GM12891 (cell line): ENCODE data around the gene ZNF425.
"Not testable (repeated sequence)": the region's sequence is repeated elsewhere in the genome, so short reads cannot be mapped to it uniquely, and the experiment has no call there.

ENCODE experiments used
- DNase-seq: peaks from one replicate; pipeline ENCODE4 v3.0.0; 2011; ENCODE audit warnings: low spot score; ENCODE audit not compliant: insufficient read length
- FAIRE-seq: peaks from 2 replicates; lab custom pipeline; 2011; peaks lifted over from hg19 to GRCh38; lab: Jason Lieb, UNC
- PAX5 ChIP-seq: IDR thresholded peaks from 2 replicates; pipeline ENCODE4 v1.6.1; 2011; ENCODE audit warnings: low read length, moderate library complexity, mild to moderate bottlenecking; ENCODE audit not compliant: insufficient read depth, severe bottlenecking
- POLR2A ChIP-seq: IDR thresholded peaks from 2 replicates; pipeline ENCODE4 v1.6.1; 2011; ENCODE audit warnings: low read depth, low read length, control low read depth
- POLR2AphosphoS5 ChIP-seq: IDR thresholded peaks from 2 replicates; pipeline ENCODE4 v1.6.1; 2011; ENCODE audit warnings: low read depth, low read length, control low read depth
- POU2F2 ChIP-seq: IDR thresholded peaks from 2 replicates; pipeline ENCODE4 v1.6.1; 2011; ENCODE audit warnings: low read depth, mild to moderate bottlenecking, control low read depth, low read length, moderate library complexity
- SPI1 ChIP-seq: IDR thresholded peaks from 2 replicates; pipeline ENCODE4 v1.6.1; 2011; ENCODE audit warnings: low read depth, low read length, control low read depth
- TAF1 ChIP-seq: IDR thresholded peaks from 2 replicates; pipeline ENCODE4 v1.6.1; 2011; ENCODE audit warnings: low read depth, low read length, control low read depth

ZNF425 gene

DNA sequence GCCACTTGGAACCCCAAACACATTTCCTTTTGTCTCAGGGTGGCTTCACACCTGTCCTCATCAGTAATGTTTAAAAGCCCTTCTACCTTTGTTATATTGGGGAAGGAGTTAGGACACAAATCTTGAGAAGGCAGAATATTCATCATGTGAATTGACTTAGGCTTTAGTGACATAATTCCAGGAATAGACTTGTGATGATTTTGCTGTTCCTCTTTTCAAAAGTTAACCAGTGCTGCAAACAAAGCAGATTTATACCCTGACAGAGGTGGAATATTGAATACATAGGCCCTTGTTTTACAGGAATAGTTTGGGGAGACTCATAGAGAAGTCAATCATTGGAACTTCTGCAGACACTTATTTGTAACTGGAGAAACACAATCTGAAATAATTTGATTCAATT lies 62.6 kb downstream of the ZNF425 start:
- FAIRE-seq (peak; percentile 20), DNase-seq (no peak)
- TF ChIP-seq SPI1 (peak; percentile 71), TAF1 (no peak)

DNA sequence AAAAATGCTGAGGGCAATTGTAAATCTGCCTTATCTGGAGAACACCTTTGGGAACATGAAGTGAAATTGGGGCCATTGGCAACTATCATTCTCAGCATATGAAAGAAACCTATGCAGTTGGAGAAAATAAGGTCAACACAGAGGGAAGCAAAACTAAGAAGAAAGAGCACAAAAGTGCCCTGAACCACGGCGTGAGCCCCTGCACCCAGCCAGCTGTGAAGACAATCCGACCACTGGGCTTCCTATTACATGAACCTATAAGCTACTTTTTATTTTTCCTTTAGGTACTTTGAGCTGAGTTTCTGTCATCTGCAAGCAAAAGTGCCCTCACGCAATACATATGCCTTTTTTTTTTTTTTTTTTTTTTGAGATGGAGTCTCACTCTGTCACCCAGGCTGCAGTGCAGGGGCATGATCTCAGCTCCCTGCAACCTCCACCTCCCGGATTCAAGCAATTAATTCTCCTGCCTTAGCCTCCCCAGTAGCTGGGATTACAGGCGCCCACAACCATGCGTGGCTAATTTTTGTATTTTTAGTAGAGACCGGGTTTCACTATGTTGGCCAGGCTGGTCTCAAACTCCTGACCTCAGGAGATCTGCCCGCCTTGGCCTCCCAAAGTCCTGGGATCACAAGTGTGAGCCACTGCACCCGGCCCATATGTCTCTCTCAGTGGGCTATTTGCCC lies 63.8 kb downstream of the ZNF425 start:
- not testable (repeated sequence) for DNase-seq, FAIRE-seq

DNA sequence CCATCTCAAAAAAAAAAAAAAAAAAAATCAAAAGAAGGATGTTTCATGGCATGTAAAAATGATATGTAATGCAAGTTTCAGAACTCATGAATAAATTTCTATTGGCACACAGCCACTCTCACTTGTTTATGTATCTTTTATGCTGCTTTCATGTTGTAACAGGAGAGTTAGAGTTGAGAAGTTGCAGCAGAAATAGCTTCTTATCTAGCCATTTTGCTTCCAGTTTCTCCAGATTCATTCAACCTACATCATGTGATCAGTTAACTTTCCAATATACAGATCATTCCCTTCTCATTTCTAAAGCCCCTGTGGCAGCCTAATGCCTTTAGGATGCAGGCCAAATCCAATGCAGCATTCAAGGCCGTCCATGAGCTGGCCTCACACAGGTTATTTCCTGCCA lies 66.0 kb downstream of the ZNF425 start:
- no peak for TF ChIP-seq SPI1
- no peak for TF ChIP-seq POU2F2
- no peak for TF ChIP-seq TAF1
- no peak for TF ChIP-seq POLR2A
- TF ChIP-seq POLR2AphosphoS5, result no peak
- TF ChIP-seq PAX5, result no peak
- no peak for DNase-seq
- FAIRE-seq, result no peak

DNA sequence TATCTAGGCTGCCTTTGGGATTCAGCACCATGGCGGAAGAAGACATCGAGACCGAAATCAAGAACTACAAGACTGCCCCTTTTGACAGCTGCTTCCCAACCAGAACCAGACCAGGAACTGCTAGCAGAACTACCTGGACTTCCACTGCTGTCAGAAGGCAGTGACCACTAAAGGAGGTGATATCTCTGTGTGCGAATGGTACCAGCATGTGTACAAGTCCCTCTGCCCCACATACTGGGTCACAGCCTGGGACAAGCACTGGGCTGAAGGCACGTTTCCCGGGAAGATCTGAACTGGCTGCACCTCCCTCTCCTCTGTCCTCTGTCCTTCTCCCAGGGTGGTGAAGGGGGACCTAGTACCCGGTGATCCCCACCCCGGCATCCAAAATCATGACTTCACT lies 72.2 kb downstream of the ZNF425 start:
- no peak for DNase-seq
- FAIRE-seq, result no peak
- TF ChIP-seq PAX5 (no peak), SPI1 (no peak), POLR2A (no peak), POU2F2 (no peak)

DNA sequence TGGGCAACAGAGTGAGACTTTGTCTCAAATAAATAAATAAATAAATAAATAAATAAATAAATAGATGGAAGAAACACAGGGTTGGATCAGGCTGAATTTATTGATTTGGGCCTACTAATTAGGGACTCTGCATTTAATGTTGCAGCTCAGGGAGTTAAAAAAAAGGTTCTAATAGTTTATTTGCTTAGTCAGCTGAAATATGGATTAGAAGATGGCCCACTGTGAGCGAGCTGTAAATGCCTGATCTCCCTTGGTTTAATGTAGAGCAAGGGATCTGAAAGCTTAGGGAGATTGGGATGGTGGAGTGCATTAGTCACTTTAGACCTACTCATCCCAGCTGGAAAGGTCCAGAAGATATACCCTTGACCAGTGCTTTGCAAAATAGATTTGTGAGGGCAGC lies 72.7 kb downstream of the ZNF425 start:
- FAIRE-seq (no peak), DNase-seq (no peak)
- TF ChIP-seq POLR2A (no peak), TAF1 (no peak), POLR2AphosphoS5 (no peak), POU2F2 (no peak), PAX5 (no peak), SPI1 (no peak)
